Muscle of leg (tissue), 11 donors: ENCODE data around the gene AHI1. TPM values are rescaled to one million over a fixed set of nuclear protein-coding genes. Genes with fewer than 3 reads are reported as not detected.

Source experiments
- DNase-seq: peaks from one replicate; pipeline ENCODE4 v3.0.0; 2013
- H3K27ac ChIP-seq: one replicate; pipeline ENCODE4 v1.5.1; 2013; ENCODE audit warnings: mild to moderate bottlenecking, low read length, control low read depth
- H3K27me3 ChIP-seq: one replicate; pipeline ENCODE4 v1.6.1; 2013; ENCODE audit warnings: low read length; ENCODE audit not compliant: control insufficient read depth, insufficient read depth
- H3K36me3 ChIP-seq: one replicate; pipeline ENCODE4 v1.6.1; 2013; ENCODE audit warnings: low read length; ENCODE audit not compliant: control insufficient read depth, insufficient read depth
- H3K4me1 ChIP-seq: one replicate; pipeline ENCODE4 v1.6.1; 2013; ENCODE audit warnings: low read length; ENCODE audit not compliant: control insufficient read depth, insufficient read depth
- H3K4me3 ChIP-seq: one replicate; pipeline ENCODE4 v1.5.1; 2013; ENCODE audit warnings: low read length, control low read depth
- H3K9me3 ChIP-seq: replicated peaks from 2 replicates; pipeline ENCODE4 v1.6.1; 2013; ENCODE audit warnings: low read depth, low read length; ENCODE audit not compliant: control insufficient read depth
- WGBS: methylation state at CpG from one replicate; pipeline ENCODE4 v1.1.5; 2013; ENCODE audit warnings: missing lambda C conversion rate; ENCODE audit not compliant: insufficient coverage; 5-methylcytosine and 5-hydroxymethylcytosine counted together
- polyA plus RNA-seq, 8 donors: library from polyadenylated mRNA; unstranded; fragments of 120-200 nt; gene quantifications; one replicate each; pipeline versions ENCODE4 v1.2.1 to v1.2.3, GENCODE V29; 2013; ENCODE audit warnings: inconsistent platforms in 1 of 8, low replicate concordance in 1 of 8; ENCODE audit not compliant: insufficient read length in 8 of 8, insufficient read depth in 1 of 8
- total RNA-seq: library from RNA; stranded (reverse); fragments of 120-200 nt; gene quantifications from one replicate; pipeline ENCODE4 v1.2.4, GENCODE V29; 2013

Gene AHI1
- total and polyA plus RNA-seq, 9 donors, result 16.3 to 28.7 (median 20.5) TPM

GRCh38 chr6:135410856-135411255, 86.7 kb downstream of the AHI1 start:
- H3K4me3 ChIP-seq, result no peak overlapping the region
- H3K27me3 ChIP-seq, result no peaks in the 10 kb centered on the region
- WGBS, result 100% methylated on average over 1 of the region's 2 CpGs
- H3K4me1 ChIP-seq, result no peaks in the 10 kb centered on the region
- no peak for DNase-seq
- H3K9me3 ChIP-seq, result no peaks in the 10 kb centered on the region
- peaks cover 10% of the 10 kb centered on the region for H3K36me3 ChIP-seq
- no peak overlapping the region for H3K27ac ChIP-seq

DNA sequence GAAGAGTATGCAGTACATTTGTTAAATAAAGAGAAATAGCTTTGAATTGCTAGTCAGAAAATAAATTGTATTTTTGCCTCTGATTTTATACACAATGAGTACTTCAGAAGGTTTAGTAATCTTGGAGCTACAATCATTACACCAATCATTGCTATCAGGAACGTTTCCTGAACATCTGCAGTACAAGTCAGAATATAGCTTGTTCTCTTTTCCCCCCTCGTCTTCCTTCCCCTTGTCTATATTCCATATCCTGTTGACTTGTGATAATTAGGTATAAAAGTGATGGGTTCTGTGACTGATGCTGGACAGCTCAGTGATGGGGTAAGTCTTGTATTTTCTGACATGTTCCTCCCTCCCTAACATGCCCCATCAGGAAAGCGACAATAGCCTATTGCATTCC, 94.0 kb downstream of the AHI1 start:
- Histone ChIP-seq H3K9me3 (no peaks in the 10 kb centered on the region), H3K27me3 (no peaks in the 10 kb centered on the region), H3K4me3 (no peak overlapping the region), H3K36me3 (peaks cover 5% of the 10 kb centered on the region), H3K4me1 (no peaks in the 10 kb centered on the region), H3K27ac (no peak overlapping the region)
- DNase-seq, result no peak
- no CpG with 5 or more reads among the region's 3 CpGs for WGBS

- H3K4me3 ChIP-seq, result no peak overlapping the region
- no peak for DNase-seq
- H3K27ac ChIP-seq, result no peak overlapping the region
- WGBS, result no CpG with 5 or more reads among the region's 1 CpG
- no peaks in the 10 kb centered on the region for H3K9me3 ChIP-seq
- no peaks in the 10 kb centered on the region for H3K27me3 ChIP-seq
- H3K36me3 ChIP-seq, result peaks cover 5% of the 10 kb centered on the region
- no peaks in the 10 kb centered on the region for H3K4me1 ChIP-seq
Observed at GRCh38 chr6:135402311-135402710, 95.2 kb downstream of the AHI1 start.

DNA sequence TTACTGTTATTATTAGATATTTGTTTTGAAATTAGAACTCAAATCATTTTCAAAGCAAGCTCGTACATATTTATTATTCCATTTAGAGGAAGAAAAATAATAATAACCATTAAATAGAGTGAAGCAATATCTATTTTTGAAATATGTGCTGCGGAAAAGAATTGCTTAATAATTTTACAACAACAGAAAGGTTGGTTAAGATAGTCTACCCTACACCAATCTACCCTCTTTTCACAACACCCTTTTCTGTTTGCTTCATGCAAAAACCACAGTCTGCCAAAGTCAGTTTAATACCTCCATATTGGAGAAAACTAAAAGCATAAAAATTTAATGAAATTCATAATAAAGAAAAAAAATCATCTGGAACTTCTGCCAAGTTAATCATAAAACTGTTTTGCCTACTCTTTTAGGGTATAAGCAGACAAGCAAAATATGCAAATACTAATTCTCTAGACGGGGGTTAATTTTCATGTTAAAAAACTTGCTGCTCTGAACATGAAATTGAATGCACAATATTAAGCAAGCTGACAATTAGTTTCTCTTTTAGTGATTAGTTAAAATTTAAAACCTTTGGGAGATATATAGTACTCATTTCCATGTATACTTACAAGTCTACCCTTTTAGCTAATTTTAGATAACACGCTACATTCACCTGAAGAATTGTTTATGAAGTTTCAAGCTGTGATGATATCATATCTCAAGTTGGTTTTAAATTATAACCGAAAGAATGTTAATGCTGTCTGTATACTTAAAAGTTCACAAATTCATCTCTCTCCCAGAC, 100.2 kb downstream of the AHI1 start:
- Histone ChIP-seq H3K27me3 (no peaks in the 10 kb centered on the region), H3K36me3 (no peaks in the 10 kb centered on the region), H3K27ac (no peak overlapping the region), H3K4me1 (no peaks in the 10 kb centered on the region), H3K9me3 (no peaks in the 10 kb centered on the region), H3K4me3 (no peak overlapping the region)
- WGBS, result no CpG with 5 or more reads among the region's 5 CpGs
- DNase-seq, result no peak

DNA sequence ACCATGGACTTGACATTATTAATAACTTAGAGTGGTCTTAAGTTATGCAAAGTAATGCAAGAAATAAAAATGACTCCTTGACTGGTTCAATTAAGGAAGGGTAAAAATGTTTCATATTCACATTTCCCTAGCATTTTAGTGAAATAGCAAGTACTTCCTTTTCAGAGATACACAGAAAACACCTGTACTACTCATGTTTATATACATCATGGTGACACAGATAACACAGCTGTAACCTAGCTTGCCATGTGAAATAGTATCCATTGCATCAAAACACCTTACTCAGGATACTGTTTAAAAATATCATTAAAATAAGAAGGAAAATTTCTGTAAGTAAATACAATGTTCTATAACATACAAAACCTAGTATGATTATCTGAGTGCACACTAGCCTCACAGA, 102.4 kb downstream of the AHI1 start:
- H3K36me3 ChIP-seq, result peaks cover 7% of the 10 kb centered on the region
- no peaks in the 10 kb centered on the region for H3K9me3 ChIP-seq
- H3K27me3 ChIP-seq, result no peaks in the 10 kb centered on the region
- no peak overlapping the region for H3K27ac ChIP-seq
- H3K4me3 ChIP-seq, result no peak overlapping the region
- DNase-seq, result no peak
- H3K4me1 ChIP-seq, result no peaks in the 10 kb centered on the region

DNA sequence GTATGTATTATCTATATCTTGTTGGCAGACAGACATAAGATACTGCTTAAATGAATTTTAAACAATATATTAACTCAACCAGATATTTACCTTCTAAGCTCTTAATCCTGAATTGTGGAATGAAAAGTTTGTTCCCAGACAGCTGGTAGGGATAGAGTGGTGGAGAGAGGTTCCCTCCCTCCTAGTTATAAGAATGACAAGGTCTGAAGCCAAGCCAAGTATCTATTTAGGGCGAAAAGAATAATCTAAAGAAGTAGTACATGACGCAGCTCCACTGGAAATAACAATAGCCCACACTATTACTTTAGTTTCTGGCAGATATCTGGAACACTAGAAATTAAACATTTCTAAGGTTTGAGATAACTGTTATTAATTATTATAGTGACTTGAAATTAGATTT, 104.3 kb downstream of the AHI1 start:
- Histone ChIP-seq H3K9me3 (no peaks in the 10 kb centered on the region), H3K36me3 (peaks cover 7% of the 10 kb centered on the region), H3K4me1 (no peaks in the 10 kb centered on the region), H3K27ac (no peak overlapping the region), H3K4me3 (no peak overlapping the region), H3K27me3 (no peaks in the 10 kb centered on the region)
- no CpG with 5 or more reads among the region's 2 CpGs for WGBS
- DNase-seq, result peak; percentile 4

DNA sequence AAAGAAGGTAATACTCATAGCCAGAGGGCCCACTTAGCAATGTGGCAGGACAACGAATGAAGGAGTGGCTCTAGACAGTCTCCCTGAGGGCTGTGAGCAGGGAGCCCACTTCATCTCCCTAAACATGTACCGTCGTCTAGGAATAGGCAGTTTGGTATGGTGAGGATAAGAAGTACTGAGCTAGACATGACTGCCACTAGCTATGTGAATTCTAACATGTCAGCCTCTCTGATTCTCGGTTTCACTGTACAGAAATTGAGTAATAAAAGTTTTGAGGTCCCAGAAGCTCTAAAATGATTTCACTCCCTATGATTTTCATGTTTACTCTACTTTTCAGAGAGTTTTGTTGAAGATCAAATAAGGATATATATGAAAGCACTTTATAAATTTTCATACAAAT, 107.1 kb downstream of the AHI1 start:
- Histone ChIP-seq H3K4me3 (no peak overlapping the region), H3K36me3 (peaks cover 7% of the 10 kb centered on the region), H3K27ac (no peak overlapping the region), H3K27me3 (no peaks in the 10 kb centered on the region), H3K4me1 (no peaks in the 10 kb centered on the region), H3K9me3 (no peaks in the 10 kb centered on the region)
- DNase-seq, result no peak
- 100% methylated on average over 1 of the region's 4 CpGs for WGBS

GRCh38 chr6:135385299-135385698, 112.2 kb downstream of the AHI1 start:
- Histone ChIP-seq H3K4me3 (no peak overlapping the region), H3K27me3 (no peaks in the 10 kb centered on the region), H3K4me1 (no peaks in the 10 kb centered on the region), H3K27ac (no peak overlapping the region), H3K36me3 (no peaks in the 10 kb centered on the region), H3K9me3 (no peaks in the 10 kb centered on the region)
- DNase-seq, result no peak
- WGBS, result 100% methylated on average over 1 of the region's 2 CpGs

- Histone ChIP-seq H3K36me3 (no peaks in the 10 kb centered on the region), H3K4me3 (no peak overlapping the region), H3K27me3 (no peaks in the 10 kb centered on the region), H3K9me3 (no peaks in the 10 kb centered on the region), H3K4me1 (no peaks in the 10 kb centered on the region), H3K27ac (no peak overlapping the region)
- DNase-seq, result no peak
- WGBS, result no CpG with 5 or more reads among the region's 3 CpGs
Observed at GRCh38 chr6:135383766-135384165, 113.8 kb downstream of the AHI1 start.

- H3K27ac ChIP-seq, result no peak overlapping the region
- 100% methylated on average over 1 of the region's 2 CpGs for WGBS
Observed at GRCh38 chr6:135383301-135383700, 114.2 kb downstream of the AHI1 start.

DNA sequence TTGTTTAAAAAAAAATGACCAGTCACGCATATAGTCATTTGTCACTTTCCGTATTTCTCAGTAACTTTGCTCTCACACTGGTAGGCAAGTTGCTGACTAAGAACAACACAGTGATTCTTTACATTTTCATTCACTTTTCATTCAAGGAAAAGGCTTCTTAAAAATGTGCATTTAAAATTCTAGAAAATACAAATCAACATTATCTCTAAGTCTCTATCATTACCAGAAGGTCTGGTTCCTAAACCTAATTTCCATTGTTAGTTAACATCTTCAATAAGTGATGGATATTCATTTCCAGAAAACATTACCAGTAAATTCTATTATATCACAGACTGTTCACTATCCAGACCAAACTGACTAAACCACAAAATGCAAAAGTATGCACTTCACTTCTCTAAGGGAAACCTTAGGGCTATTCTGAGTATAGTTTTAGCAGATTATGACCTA, 115.3 kb downstream of the AHI1 start:
- no peak overlapping the region for H3K27ac ChIP-seq
- H3K4me1 ChIP-seq, result no peaks in the 10 kb centered on the region
- H3K27me3 ChIP-seq, result no peaks in the 10 kb centered on the region
- DNase-seq, result no peak
- H3K9me3 ChIP-seq, result no peaks in the 10 kb centered on the region
- H3K4me3 ChIP-seq, result no peak overlapping the region
- H3K36me3 ChIP-seq, result no peaks in the 10 kb centered on the region
- WGBS, result 50% methylated on average over 2 of the region's 2 CpGs

More at GRCh38 chr6:135383301-135383700, 114.2 kb downstream of the AHI1 start:
- no peaks in the 10 kb centered on the region for H3K27me3 ChIP-seq
- no peak overlapping the region for H3K4me3 ChIP-seq
- DNase-seq, result no peak
- no peaks in the 10 kb centered on the region for H3K9me3 ChIP-seq
- H3K36me3 ChIP-seq, result no peaks in the 10 kb centered on the region
- H3K4me1 ChIP-seq, result no peaks in the 10 kb centered on the region
